ENCODE measurements around the gene SIRT3.

DNA sequence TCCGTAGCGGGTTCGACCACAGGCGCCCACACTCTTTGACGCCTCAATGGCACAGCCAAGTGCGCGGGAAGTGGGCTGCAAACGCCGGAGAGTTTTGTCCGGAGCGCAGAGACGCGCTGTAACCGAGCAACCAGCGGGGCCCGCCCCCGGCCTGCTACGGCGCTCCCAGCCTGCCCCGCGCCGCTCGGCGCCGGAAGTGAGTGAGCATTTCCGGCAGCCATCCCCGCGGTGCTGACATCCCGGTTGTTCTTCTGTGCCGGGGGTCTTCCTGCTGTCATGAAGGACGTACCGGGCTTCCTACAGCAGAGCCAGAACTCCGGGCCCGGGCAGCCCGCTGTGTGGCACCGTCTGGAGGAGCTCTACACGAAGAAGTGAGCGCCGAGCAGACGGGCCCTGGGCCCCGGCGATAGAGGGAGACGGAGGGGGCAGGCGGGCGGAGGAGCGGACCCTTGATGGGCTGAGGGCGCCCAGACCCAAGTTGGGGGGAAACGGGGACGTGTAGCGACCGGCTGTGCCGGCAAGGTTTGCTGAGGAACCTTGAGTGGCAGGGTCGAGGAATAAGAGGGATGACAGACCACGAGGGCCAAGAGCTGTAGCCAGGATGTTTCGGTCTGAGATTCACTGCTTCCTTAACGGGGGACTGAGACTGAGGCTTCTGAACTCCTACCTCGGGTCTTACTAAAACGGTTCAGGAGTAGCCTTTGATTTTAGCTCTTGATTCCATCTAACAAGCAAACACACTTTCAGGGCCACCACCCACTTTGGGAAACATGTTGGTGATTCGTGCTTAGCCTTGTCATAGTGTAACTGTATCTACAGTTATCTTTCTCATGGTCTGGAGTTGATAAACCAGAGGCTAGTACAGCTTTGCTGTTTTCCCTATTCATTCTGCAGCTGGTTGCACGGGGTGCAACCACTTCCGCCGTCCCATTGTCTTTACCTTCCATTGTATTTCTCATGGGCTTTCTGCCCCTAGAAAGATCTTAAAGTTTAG lies 929 bp upstream of the SIRT3 start, which contains the start of gene PSMD13:
- TF ChIP-seq, protein P1, sequence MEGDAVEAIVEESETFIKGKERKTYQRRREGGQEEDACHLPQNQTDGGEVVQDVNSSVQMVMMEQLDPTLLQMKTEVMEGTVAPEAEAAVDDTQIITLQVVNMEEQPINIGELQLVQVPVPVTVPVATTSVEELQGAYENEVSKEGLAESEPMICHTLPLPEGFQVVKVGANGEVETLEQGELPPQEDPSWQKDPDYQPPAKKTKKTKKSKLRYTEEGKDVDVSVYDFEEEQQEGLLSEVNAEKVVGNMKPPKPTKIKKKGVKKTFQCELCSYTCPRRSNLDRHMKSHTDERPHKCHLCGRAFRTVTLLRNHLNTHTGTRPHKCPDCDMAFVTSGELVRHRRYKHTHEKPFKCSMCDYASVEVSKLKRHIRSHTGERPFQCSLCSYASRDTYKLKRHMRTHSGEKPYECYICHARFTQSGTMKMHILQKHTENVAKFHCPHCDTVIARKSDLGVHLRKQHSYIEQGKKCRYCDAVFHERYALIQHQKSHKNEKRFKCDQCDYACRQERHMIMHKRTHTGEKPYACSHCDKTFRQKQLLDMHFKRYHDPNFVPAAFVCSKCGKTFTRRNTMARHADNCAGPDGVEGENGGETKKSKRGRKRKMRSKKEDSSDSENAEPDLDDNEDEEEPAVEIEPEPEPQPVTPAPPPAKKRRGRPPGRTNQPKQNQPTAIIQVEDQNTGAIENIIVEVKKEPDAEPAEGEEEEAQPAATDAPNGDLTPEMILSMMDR (conservative IDR thresholded peaks at IDR 0.05 in 1 of 2, IDR thresholded peaks at IDR 0.05 in 1 of 2; ENCODE audit: extremely low read depth in 1 of 2, insufficient read depth in 1 of 2, low read depth in 1 of 2, low read length in 2 of 2), result no peak
- TF ChIP-seq EZH2 (IDR thresholded peaks at IDR 0.05; ENCODE audit: borderline replicate concordance, low read length), result no peak
